Measurements from ENCODE around the gene PANK4.

Gene PANK4

GRCh38 chr1:2483026-2483425 lies 43.4 kb downstream of the PANK4 start:
- Histone ChIP-seq H3K27me3 (ENCODE audit: insufficient read depth, low read length) (no peaks in the 10 kb centered on the region), H3K4me3 (ENCODE audit: low read length) (no peak overlapping the region), H3K4me1 (ENCODE audit: insufficient read depth, low read length) (no peaks in the 10 kb centered on the region), H3K27ac (ENCODE audit: low read length) (no peak overlapping the region), H3K9me3 (ENCODE audit: insufficient read depth, low read depth, low read length) (no peaks in the 10 kb centered on the region), H3K36me3 (ENCODE audit: insufficient read depth, low read depth, low read length) (no peaks in the 10 kb centered on the region), H3K9ac (ENCODE audit: low read depth, low read length) (no peak overlapping the region)

DNA sequence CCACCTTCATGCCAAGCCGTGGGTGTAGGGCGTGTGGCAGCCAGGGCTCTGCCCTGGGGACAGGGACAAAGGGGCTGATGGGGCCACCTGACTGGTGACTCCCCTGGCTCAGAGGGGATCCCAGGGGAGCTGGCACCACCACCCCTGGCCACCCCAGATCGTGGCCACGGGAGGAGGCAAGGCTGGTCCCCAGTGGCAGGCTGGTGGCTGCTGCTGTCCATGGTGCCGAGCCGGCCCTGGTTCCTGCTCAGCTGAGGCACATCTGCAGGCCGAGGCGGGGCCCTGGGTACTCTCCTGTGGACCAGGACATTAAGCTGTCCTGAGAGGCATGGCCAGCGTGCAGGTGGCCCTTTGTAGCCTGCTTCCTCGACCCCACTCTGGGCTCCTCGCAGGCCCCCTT lies 43.8 kb downstream of the PANK4 start:
- no peaks in the 10 kb centered on the region for H3K36me3 ChIP-seq (ENCODE audit: insufficient read depth, low read depth, low read length)

GRCh38 chr1:2481885-2482284 lies 44.5 kb downstream of the PANK4 start:
- H3K4me3 ChIP-seq (ENCODE audit: low read length), result no peak overlapping the region
- H3K36me3 ChIP-seq (ENCODE audit: insufficient read depth, low read depth, low read length), result no peaks in the 10 kb centered on the region
- H3K9ac ChIP-seq (ENCODE audit: low read depth, low read length), result no peak overlapping the region
- H3K9me3 ChIP-seq (ENCODE audit: insufficient read depth, low read depth, low read length), result no peaks in the 10 kb centered on the region
- H3K27me3 ChIP-seq (ENCODE audit: insufficient read depth, low read length), result no peaks in the 10 kb centered on the region
- no peak overlapping the region for H3K27ac ChIP-seq (ENCODE audit: low read length)
- no peaks in the 10 kb centered on the region for H3K4me1 ChIP-seq (ENCODE audit: insufficient read depth, low read length)

More for the DNA sequence above, 43.8 kb downstream of the PANK4 start:
- Histone ChIP-seq H3K27me3 (ENCODE audit: insufficient read depth, low read length) (no peaks in the 10 kb centered on the region), H3K9me3 (ENCODE audit: insufficient read depth, low read depth, low read length) (no peaks in the 10 kb centered on the region), H3K4me3 (ENCODE audit: low read length) (no peak overlapping the region), H3K27ac (ENCODE audit: low read length) (no peak overlapping the region), H3K9ac (ENCODE audit: low read depth, low read length) (no peak overlapping the region), H3K4me1 (ENCODE audit: insufficient read depth, low read length) (no peaks in the 10 kb centered on the region)

DNA sequence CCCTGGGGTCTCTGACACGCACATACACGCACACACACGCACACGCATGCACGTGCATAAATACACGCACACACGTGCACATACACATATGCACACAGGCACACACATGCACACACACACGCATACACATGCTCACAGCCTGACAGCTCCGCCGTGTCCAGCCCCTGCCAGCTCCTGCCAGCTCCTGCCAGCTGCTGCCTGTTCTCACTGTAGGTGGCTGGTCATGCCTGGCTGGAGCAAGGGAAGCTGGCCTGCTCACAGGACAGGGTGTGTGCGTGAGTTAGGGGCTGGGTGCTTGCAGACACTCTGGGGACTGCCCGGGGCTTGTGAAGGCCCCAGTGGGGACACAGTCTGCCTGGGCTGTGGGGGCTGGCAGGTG lies 45.4 kb downstream of the PANK4 start:
- Histone ChIP-seq H3K27me3 (ENCODE audit: insufficient read depth, low read length) (no peaks in the 10 kb centered on the region), H3K9ac (ENCODE audit: low read depth, low read length) (no peak overlapping the region), H3K27ac (ENCODE audit: low read length) (no peak overlapping the region), H3K4me1 (ENCODE audit: insufficient read depth, low read length) (no peaks in the 10 kb centered on the region), H3K9me3 (ENCODE audit: insufficient read depth, low read depth, low read length) (no peaks in the 10 kb centered on the region), H3K4me3 (ENCODE audit: low read length) (no peak overlapping the region), H3K36me3 (ENCODE audit: insufficient read depth, low read depth, low read length) (no peaks in the 10 kb centered on the region)

DNA sequence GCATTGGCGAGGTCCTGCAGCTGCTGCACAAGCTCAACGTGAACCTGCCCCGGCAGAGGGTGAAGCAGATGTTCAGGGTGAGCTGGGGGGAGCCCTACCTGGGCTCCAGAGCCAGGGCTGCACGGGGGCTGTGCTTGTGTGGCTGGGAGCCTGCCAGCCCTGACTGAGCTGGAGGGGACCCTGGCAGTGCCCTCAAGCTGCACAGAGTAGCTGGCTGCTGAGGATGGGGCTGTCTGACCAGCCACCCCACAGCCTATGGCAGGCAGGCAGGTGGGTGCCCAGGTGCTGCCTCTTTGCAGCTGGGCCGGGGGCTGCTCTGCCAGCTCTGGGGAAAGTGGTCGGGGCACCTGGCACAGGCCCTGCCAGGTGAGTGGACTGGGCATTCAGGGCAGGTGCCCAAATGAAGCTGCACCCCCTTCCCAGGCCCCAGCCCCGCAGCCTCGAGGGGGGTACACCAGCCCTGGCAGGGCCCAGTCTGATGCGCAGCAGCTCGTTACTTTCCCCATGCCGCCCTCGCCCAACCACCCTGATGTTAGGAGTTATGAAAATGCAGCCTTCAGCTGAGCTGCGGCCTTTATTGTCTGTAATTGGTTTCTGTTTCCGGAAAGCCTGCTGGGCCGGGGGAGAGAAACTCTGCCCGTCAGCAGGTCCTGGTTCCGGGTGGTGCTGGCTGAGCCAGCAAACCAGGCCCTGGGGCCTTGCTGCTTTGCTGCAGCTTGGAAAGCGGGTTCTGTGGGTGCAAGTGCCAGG lies 46.0 kb downstream of the PANK4 start:
- Histone ChIP-seq H3K9ac (ENCODE audit: low read depth, low read length) (no peak overlapping the region), H3K27ac (ENCODE audit: low read length) (no peak overlapping the region), H3K27me3 (ENCODE audit: insufficient read depth, low read length) (no peaks in the 10 kb centered on the region), H3K36me3 (ENCODE audit: insufficient read depth, low read depth, low read length) (no peaks in the 10 kb centered on the region), H3K4me3 (ENCODE audit: low read length) (no peak overlapping the region), H3K4me1 (ENCODE audit: insufficient read depth, low read length) (no peaks in the 10 kb centered on the region), H3K9me3 (ENCODE audit: insufficient read depth, low read depth, low read length) (no peaks in the 10 kb centered on the region)

- H3K27me3 ChIP-seq (ENCODE audit: insufficient read depth, low read length), result no peaks in the 10 kb centered on the region
These were observed 46.8 kb downstream of the PANK4 start for GRCh38 chr1:2479618-2480017.

DNA sequence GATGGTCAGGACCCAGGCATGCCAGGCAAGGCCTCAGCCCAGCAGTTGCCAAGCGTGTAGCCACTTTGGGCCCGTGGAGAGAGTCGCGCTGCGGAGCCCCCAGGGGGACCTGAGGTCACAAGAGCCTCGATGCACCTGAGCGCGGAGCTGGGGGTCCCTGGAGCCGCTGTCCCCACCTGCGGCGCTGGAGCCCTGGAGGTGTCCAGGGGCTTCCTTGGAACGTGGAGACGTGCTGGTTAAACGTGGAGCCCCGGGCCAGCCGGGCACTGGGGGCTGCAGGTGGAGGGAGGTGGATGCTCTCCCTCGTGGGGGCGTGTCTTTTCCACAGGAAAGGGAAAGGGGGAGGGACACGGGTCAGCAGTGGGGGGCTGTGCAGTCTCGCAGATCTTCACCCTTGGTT lies 47.2 kb downstream of the PANK4 start:
- H3K9me3 ChIP-seq (ENCODE audit: insufficient read depth, low read depth, low read length), result no peaks in the 10 kb centered on the region
- no peaks in the 10 kb centered on the region for H3K4me1 ChIP-seq (ENCODE audit: insufficient read depth, low read length)
- H3K9ac ChIP-seq (ENCODE audit: low read depth, low read length), result no peak overlapping the region
- H3K27me3 ChIP-seq (ENCODE audit: insufficient read depth, low read length), result no peaks in the 10 kb centered on the region
- H3K4me3 ChIP-seq (ENCODE audit: low read length), result no peak overlapping the region
- no peak overlapping the region for H3K27ac ChIP-seq (ENCODE audit: low read length)
- H3K36me3 ChIP-seq (ENCODE audit: insufficient read depth, low read depth, low read length), result no peaks in the 10 kb centered on the region

More at GRCh38 chr1:2479618-2480017, 46.8 kb downstream of the PANK4 start:
- no peaks in the 10 kb centered on the region for H3K4me1 ChIP-seq (ENCODE audit: insufficient read depth, low read length)
- H3K9ac ChIP-seq (ENCODE audit: low read depth, low read length), result no peak overlapping the region
- no peak overlapping the region for H3K4me3 ChIP-seq (ENCODE audit: low read length)
- no peaks in the 10 kb centered on the region for H3K9me3 ChIP-seq (ENCODE audit: insufficient read depth, low read depth, low read length)
- no peaks in the 10 kb centered on the region for H3K36me3 ChIP-seq (ENCODE audit: insufficient read depth, low read depth, low read length)
- no peak overlapping the region for H3K27ac ChIP-seq (ENCODE audit: low read length)

- Histone ChIP-seq H3K4me3 (ENCODE audit: low read length) (no peak overlapping the region), H3K36me3 (ENCODE audit: insufficient read depth, low read depth, low read length) (no peaks in the 10 kb centered on the region), H3K9me3 (ENCODE audit: insufficient read depth, low read depth, low read length) (no peaks in the 10 kb centered on the region), H3K27ac (ENCODE audit: low read length) (no peak overlapping the region), H3K27me3 (ENCODE audit: insufficient read depth, low read length) (no peaks in the 10 kb centered on the region), H3K9ac (ENCODE audit: low read depth, low read length) (no peak overlapping the region), H3K4me1 (ENCODE audit: insufficient read depth, low read length) (no peaks in the 10 kb centered on the region)
These were observed 48.5 kb downstream of the PANK4 start for GRCh38 chr1:2477791-2478499.

- Histone ChIP-seq H3K4me3 (ENCODE audit: low read length) (no peak overlapping the region), H3K4me1 (ENCODE audit: insufficient read depth, low read length) (no peaks in the 10 kb centered on the region), H3K27me3 (ENCODE audit: insufficient read depth, low read length) (no peaks in the 10 kb centered on the region), H3K9ac (ENCODE audit: low read depth, low read length) (no peak overlapping the region), H3K36me3 (ENCODE audit: insufficient read depth, low read depth, low read length) (no peaks in the 10 kb centered on the region), H3K27ac (ENCODE audit: low read length) (no peak overlapping the region), H3K9me3 (ENCODE audit: insufficient read depth, low read depth, low read length) (no peaks in the 10 kb centered on the region)
These were observed 49.1 kb downstream of the PANK4 start for GRCh38 chr1:2477309-2477708.

GRCh38 chr1:2476061-2476999 lies 50.1 kb downstream of the PANK4 start, which contains the start of gene PLCH2:
Gene PLCH2 (plus strand): TSS chr1:2476289. CDS start chr1:2476589, 300 bp downstream.
- Histone ChIP-seq H3K9me3 (ENCODE audit: insufficient read depth, low read depth, low read length) (no peaks in the 10 kb centered on the region), H3K27ac (ENCODE audit: low read length) (no peak within 1 kb of the TSS), H3K36me3 (ENCODE audit: insufficient read depth, low read depth, low read length) (no peaks in the 10 kb centered on the region), H3K9ac (ENCODE audit: low read depth, low read length) (no peak within 1 kb of the TSS), H3K4me1 (ENCODE audit: insufficient read depth, low read length) (no peaks in the 10 kb centered on the region), H3K4me3 (ENCODE audit: low read length) (no peak within 1 kb of the TSS), H3K27me3 (ENCODE audit: insufficient read depth, low read length) (no peaks in the 10 kb centered on the region)

- Histone ChIP-seq H3K9ac (ENCODE audit: low read depth, low read length) (no peak overlapping the region), H3K9me3 (ENCODE audit: insufficient read depth, low read depth, low read length) (no peaks in the 10 kb centered on the region), H3K27ac (ENCODE audit: low read length) (no peak overlapping the region), H3K4me1 (ENCODE audit: insufficient read depth, low read length) (no peaks in the 10 kb centered on the region), H3K4me3 (ENCODE audit: low read length) (no peak overlapping the region), H3K27me3 (ENCODE audit: insufficient read depth, low read length) (no peaks in the 10 kb centered on the region), H3K36me3 (ENCODE audit: insufficient read depth, low read depth, low read length) (no peaks in the 10 kb centered on the region)
These were observed 50.8 kb downstream of the PANK4 start for GRCh38 chr1:2475571-2475970.

All from iPS-20b (cell line).